Mesenchymal stem cell (in vitro differentiated cells and primary cell): ENCODE data around the gene REC114.
"Not testable (repeated sequence)": the region's sequence is repeated elsewhere in the genome, so short reads cannot be mapped to it uniquely, and the experiment has no call there.

Experiments used
- DNase-seq: peaks from one replicate; pipeline ENCODE4 v3.0.0-alpha.2; 2013
- H2AFZ ChIP-seq: one replicate; pipeline ENCODE4 v1.6.1; 2013; ENCODE audit warnings: low read depth, mild to moderate bottlenecking, control low read depth, inconsistent platforms, low read length, moderate library complexity
- H2AK5ac ChIP-seq: 2 replicates; pipeline ENCODE4 v1.6.1; 2013; ENCODE audit warnings: low read length, moderate library complexity, mild to moderate bottlenecking, inconsistent platforms; ENCODE audit not compliant: severe bottlenecking
- H2BK120ac ChIP-seq: one replicate; pipeline ENCODE4 v1.6.1; 2013; ENCODE audit warnings: low read depth, mild to moderate bottlenecking, inconsistent platforms, low read length, moderate library complexity
- H2BK12ac ChIP-seq, 2 experiments: one replicate each; pipeline ENCODE4 v1.6.1; 2013; ENCODE audit warnings: inconsistent platforms in 2 of 2, low read length in 2 of 2, mild to moderate bottlenecking in 2 of 2, moderate library complexity in 2 of 2, control low read depth in 1 of 2
- H2BK15ac ChIP-seq: one replicate; pipeline ENCODE4 v1.6.1; 2013; ENCODE audit warnings: mild to moderate bottlenecking, low read depth, inconsistent platforms; ENCODE audit not compliant: poor library complexity, severe bottlenecking
- H2BK5ac ChIP-seq: 2 replicates; pipeline ENCODE4 v1.6.1; 2013; ENCODE audit warnings: low read depth, mild to moderate bottlenecking, low read length, control low read depth, inconsistent platforms; ENCODE audit not compliant: poor library complexity, severe bottlenecking
- H3K14ac ChIP-seq, 2 experiments: one replicate each; pipeline ENCODE4 v1.6.1; 2013; ENCODE audit warnings: inconsistent platforms in 2 of 2, low read length in 2 of 2, control low read depth in 1 of 2, mild to moderate bottlenecking in 1 of 2, moderate library complexity in 1 of 2
- H3K18ac ChIP-seq, 2 experiments: one replicate each; pipeline ENCODE4 v1.6.1; 2013; ENCODE audit warnings: inconsistent platforms in 2 of 2, low read length in 2 of 2, control low read depth in 1 of 2, low read depth in 1 of 2, mild to moderate bottlenecking in 1 of 2
- H3K23ac ChIP-seq, 2 experiments: one replicate each; pipeline ENCODE4 v1.6.1; 2013; ENCODE audit warnings: inconsistent platforms in 2 of 2, low read length in 2 of 2, mild to moderate bottlenecking in 2 of 2, moderate library complexity in 2 of 2, control low read depth in 1 of 2
- H3K27ac ChIP-seq: 2 replicates; pipeline ENCODE4 v1.5.1; 2013; ENCODE audit warnings: mild to moderate bottlenecking, moderate library complexity, low read length, control low read depth, inconsistent platforms; ENCODE audit not compliant: poor library complexity, severe bottlenecking
- H3K27me3 ChIP-seq, 2 experiments: 2 replicates each; pipeline versions ENCODE4 v1.6.1 to v1.7.0; 2013; ENCODE audit warnings: low read length in 2 of 2, mild to moderate bottlenecking in 2 of 2, moderate library complexity in 2 of 2, control low read depth in 1 of 2, inconsistent platforms in 1 of 2; ENCODE audit not compliant: control insufficient read depth in 1 of 2, insufficient read depth in 1 of 2
- H3K36me3 ChIP-seq, 2 experiments: 2 replicates each; pipeline versions ENCODE4 v1.6.1 to v1.7.0; 2013; ENCODE audit warnings: low read length in 2 of 2, control low read depth in 1 of 2, inconsistent platforms in 1 of 2, low read depth in 1 of 2, mild to moderate bottlenecking in 1 of 2; ENCODE audit not compliant: insufficient read depth in 2 of 2, control insufficient read depth in 1 of 2
- H3K4ac ChIP-seq, 2 experiments: one replicate each; pipeline ENCODE4 v1.6.1; 2013; ENCODE audit warnings: inconsistent platforms in 2 of 2, low read length in 2 of 2, mild to moderate bottlenecking in 2 of 2, moderate library complexity in 2 of 2, control low read depth in 1 of 2, low read depth in 1 of 2
- H3K4me1 ChIP-seq: 2 replicates; pipeline ENCODE4 v1.6.1; 2013; ENCODE audit warnings: low read depth, low read length, control low read depth; ENCODE audit not compliant: control insufficient read depth, insufficient read depth
- H3K4me2 ChIP-seq: 2 replicates; pipeline ENCODE4 v1.6.1; 2013; ENCODE audit warnings: low read length, mild to moderate bottlenecking, inconsistent platforms; ENCODE audit not compliant: poor library complexity, severe bottlenecking
- H3K4me3 ChIP-seq, 2 experiments: 2 replicates each; pipeline versions ENCODE4 v1.5.1 to v1.7.0; 2013; ENCODE audit warnings: low read length in 2 of 2, mild to moderate bottlenecking in 2 of 2, control low read depth in 1 of 2, low read depth in 1 of 2; ENCODE audit not compliant: insufficient read depth in 1 of 2
- H3K79me1 ChIP-seq: replicated peaks from 2 replicates; pipeline ENCODE4 v1.6.1; 2013; ENCODE audit warnings: mild to moderate bottlenecking, control low read depth, low read length, inconsistent platforms; ENCODE audit not compliant: poor library complexity, severe bottlenecking
- H3K9ac ChIP-seq: 2 replicates; pipeline ENCODE4 v1.7.0; 2013; ENCODE audit warnings: mild to moderate bottlenecking, low read length, moderate library complexity
- H3K9me3 ChIP-seq: 2 replicates; pipeline ENCODE4 v1.7.0; 2013; ENCODE audit warnings: mild to moderate bottlenecking, low read length; ENCODE audit not compliant: control insufficient read depth
- H4K8ac ChIP-seq: one replicate; pipeline ENCODE4 v1.6.1; 2013; ENCODE audit warnings: inconsistent platforms, mild to moderate bottlenecking, low read length, moderate library complexity
- H4K91ac ChIP-seq: one replicate; pipeline ENCODE4 v1.6.1; 2013; ENCODE audit warnings: mild to moderate bottlenecking, low read length, inconsistent platforms
- WGBS: methylation state at CpG from one replicate; pipeline ENCODE4 v1.1.7; 2013; ENCODE audit warnings: mixed read lengths; 5-methylcytosine and 5-hydroxymethylcytosine counted together

REC114 gene

GRCh38 chr15:73541479-73541878 lies 98.5 kb downstream of the REC114 start:
- no peak overlapping the region for H3K18ac ChIP-seq
- no peaks in the 10 kb centered on the region for H3K4me1 ChIP-seq
- H3K14ac ChIP-seq, result no peak overlapping the region
- no peak overlapping the region for H3K9ac ChIP-seq
- no peak overlapping the region for H2BK5ac ChIP-seq
- H2AFZ ChIP-seq, result no peak overlapping the region
- no peak for DNase-seq
- no peak overlapping the region for H4K8ac ChIP-seq
- H3K4me2 ChIP-seq, result no peak overlapping the region
- H2BK12ac ChIP-seq, result no peak overlapping the region
- H3K79me1 ChIP-seq, result no peaks in the 10 kb centered on the region
- H3K27me3 ChIP-seq, result peaks cover 0 to 3% of the 10 kb centered on the region in 2 experiments
- H3K23ac ChIP-seq, result no peak overlapping the region
- H2AK5ac ChIP-seq, result no peak overlapping the region
- no peak overlapping the region for H3K4me3 ChIP-seq
- H2BK15ac ChIP-seq, result no peak overlapping the region
- no peak overlapping the region for H2BK120ac ChIP-seq
- H4K91ac ChIP-seq, result no peak overlapping the region
- H3K27ac ChIP-seq, result no peak overlapping the region
- H3K36me3 ChIP-seq, result peaks cover 0 to 4% of the 10 kb centered on the region in 2 experiments
- H3K9me3 ChIP-seq, result no peaks in the 10 kb centered on the region
- H3K4ac ChIP-seq, result no peak overlapping the region

GRCh38 chr15:73548925-73549324 lies 106.0 kb downstream of the REC114 start:
- no CpG with 5 or more reads among the region's 3 CpGs for WGBS
- H3K27me3 ChIP-seq, H2BK5ac ChIP-seq, H4K91ac ChIP-seq, H3K4me2 ChIP-seq, H3K18ac ChIP-seq, H3K23ac ChIP-seq, H3K4me1 ChIP-seq, H3K4me3 ChIP-seq, H2AK5ac ChIP-seq, H3K4ac ChIP-seq, H3K9me3 ChIP-seq, H3K14ac ChIP-seq, H2BK120ac ChIP-seq, H3K9ac ChIP-seq, DNase-seq, H3K79me1 ChIP-seq, H2BK12ac ChIP-seq, H2BK15ac ChIP-seq, H3K27ac ChIP-seq, H4K8ac ChIP-seq, H2AFZ ChIP-seq: not testable (repeated sequence)
- peaks cover 0 to 12% of the 10 kb centered on the region in 2 experiments for H3K36me3 ChIP-seq

- Histone ChIP-seq H3K9ac (no peak overlapping the region), H3K27me3 (no peaks in the 10 kb centered on the region), H2BK15ac (no peak overlapping the region), H3K9me3 (no peaks in the 10 kb centered on the region), H3K4me1 (no peaks in the 10 kb centered on the region), H2BK5ac (no peak overlapping the region), H4K91ac (no peak overlapping the region), H2AFZ (no peak overlapping the region), H4K8ac (no peak overlapping the region), H3K4me2 (no peak overlapping the region), H3K23ac (no peak overlapping the region), H3K27ac (no peak overlapping the region), H3K18ac (no peak overlapping the region), H3K14ac (no peak overlapping the region), H2AK5ac (no peak overlapping the region), H3K79me1 (no peaks in the 10 kb centered on the region), H3K4me3 (no peak overlapping the region), H2BK12ac (no peak overlapping the region), H3K36me3 (peaks cover 2 to 20% of the 10 kb centered on the region in 2 experiments), H3K4ac (no peak overlapping the region), H2BK120ac (no peak overlapping the region)
- no peak for DNase-seq
Observed at GRCh38 chr15:73550190-73550589, 107.2 kb downstream of the REC114 start.

GRCh38 chr15:73555080-73555479 lies 112.1 kb downstream of the REC114 start:
- Histone ChIP-seq H4K8ac (no peak overlapping the region), H3K4me1 (no peaks in the 10 kb centered on the region), H3K18ac (no peak overlapping the region), H3K27ac (no peak overlapping the region), H3K4ac (no peak overlapping the region), H3K4me2 (no peak overlapping the region), H3K14ac (no peak overlapping the region), H3K79me1 (peaks cover 8% of the 10 kb centered on the region), H2BK15ac (no peak overlapping the region), H2AFZ (no peak overlapping the region), H2BK12ac (no peak overlapping the region), H2BK120ac (no peak overlapping the region), H3K9ac (no peak overlapping the region), H3K23ac (no peak overlapping the region), H3K9me3 (no peaks in the 10 kb centered on the region), H3K27me3 (no peaks in the 10 kb centered on the region), H2AK5ac (no peak overlapping the region), H2BK5ac (no peak overlapping the region), H3K4me3 (no peak overlapping the region), H3K36me3 (peaks cover 20 to 60% of the 10 kb centered on the region in 2 experiments), H4K91ac (no peak overlapping the region)
- DNase-seq, result no peak
- 95% methylated on average over 4 of the region's 4 CpGs for WGBS
